GM21717 (cell line): ENCODE measurements around the gene DLEC1.

ENCODE experiments used
- ATAC-seq: cut with Tn5 transposase; IDR thresholded peaks from one replicate; pipeline ENCODE4 v1.9.1; 2021; ENCODE audit warnings: mild to moderate bottlenecking, moderate library complexity; ENCODE audit not compliant: unreplicated experiment

DLEC1 gene

DNA sequence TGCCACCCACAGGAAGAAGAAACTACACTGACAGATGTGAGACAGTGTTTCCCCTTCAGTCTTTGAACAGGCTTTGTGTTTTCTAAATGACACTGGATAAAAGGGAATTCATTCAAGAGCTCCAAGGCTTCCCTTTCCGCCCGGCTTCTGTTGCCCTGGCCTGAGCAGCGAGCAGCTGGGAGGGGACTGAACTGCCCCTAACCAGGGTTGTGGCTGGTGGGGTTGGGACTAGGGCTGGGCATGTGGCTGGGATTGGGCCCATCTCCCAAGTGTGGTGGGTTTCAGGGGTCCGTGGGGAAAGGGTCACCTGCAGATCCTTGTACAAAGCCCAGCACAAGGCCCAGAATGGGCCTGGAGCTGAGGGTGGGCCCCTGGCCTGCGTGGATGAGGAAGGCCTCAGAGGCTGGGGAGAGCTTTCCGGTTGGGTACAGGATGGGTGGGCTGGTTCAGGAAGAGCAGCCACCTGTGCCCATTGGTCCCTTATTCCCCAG lies 38.0 kb upstream of the DLEC1 start:
- ATAC-seq, result no peak

DNA sequence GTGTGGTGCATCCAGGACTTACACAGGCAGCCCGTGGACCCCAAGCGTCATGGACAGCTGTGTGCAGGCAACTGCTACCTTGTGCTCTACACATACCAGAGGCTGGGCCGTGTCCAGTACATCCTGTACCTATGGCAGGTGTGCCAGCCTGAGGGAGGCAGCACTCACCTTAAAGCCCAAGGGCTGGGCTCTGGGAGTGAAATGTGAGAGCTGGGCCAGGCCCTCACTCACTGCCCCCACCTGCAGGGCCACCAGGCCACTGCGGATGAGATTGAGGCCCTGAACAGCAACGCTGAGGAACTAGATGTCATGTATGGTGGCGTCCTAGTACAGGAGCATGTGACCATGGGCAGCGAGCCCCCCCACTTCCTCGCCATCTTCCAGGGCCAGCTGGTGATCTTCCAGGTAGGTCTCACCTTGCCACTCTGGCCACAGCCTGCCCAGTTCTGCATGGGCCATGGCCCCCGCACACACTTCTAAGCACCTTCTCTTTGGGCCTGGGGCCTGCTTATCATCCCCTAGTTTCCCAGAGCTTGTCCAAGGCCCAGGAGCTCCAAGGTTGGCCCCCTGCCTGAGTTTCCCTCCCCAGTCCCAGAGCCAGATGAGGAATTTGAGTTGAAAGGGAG lies 37.4 kb upstream of the DLEC1 start:
- no peak for ATAC-seq

DNA sequence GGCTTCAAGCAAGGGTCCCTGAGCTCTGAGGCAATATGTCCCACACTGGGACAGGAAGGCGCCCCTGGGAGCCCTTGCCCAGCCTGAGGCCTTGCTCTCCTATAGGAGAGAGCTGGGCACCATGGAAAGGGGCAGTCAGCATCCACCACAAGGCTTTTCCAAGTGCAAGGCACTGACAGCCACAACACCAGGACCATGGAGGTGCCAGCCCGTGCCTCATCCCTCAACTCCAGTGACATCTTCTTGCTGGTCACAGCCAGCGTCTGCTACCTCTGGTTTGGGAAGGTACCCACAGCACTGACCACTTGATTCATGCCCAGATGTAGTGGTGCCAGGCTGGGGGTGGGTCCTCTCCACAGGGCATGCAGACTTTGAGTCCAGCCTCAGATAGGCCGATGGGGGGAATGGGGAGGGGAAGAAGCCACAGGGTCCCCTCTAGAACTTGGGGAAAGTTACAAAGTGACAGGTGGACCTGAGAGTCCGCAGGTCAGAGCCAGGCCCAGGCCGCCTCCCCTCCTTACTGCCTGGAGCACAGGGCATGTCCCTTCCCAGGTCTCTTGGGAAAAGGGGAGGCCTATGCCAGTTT lies 36.6 kb upstream of the DLEC1 start:
- no peak for ATAC-seq

DNA sequence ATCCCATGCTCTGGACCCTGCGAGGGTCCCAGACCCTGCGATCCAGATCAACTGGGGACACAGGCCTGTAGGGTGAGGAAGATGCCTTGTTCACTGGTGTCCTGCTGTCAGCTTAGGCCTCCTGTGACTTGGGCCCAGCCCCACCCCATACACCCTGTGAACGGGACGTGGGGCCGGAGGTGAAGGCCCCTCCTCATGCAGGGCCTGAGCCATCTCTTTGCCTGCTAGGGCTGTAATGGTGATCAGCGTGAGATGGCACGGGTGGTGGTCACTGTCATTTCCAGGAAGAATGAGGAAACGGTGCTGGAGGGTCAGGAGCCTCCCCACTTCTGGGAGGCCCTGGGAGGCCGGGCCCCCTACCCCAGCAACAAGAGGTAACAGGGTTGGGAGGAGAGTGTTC lies 36.1 kb upstream of the DLEC1 start:
- ATAC-seq, result no peak

DNA sequence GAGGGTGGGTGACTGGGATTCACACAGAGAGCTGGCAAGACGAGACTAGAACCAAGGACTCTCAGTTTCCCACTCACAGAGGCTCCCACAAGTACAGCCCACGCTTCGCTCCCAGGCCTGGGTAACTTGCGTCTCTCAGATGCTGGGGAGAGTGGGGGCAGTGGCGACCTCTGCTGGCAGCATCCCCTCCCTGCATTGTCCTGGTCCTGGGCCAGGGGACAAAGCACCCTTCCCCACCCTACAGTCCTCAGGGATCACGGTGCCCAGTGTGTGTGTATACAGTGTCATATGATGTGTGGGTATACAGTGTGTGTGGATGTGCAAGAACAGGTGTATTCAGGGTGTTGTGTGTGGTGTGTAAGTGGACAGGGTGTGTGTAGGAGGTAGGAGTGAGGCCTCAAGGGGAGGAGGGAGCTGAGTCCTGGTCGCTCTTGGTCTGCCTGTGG lies 35.6 kb upstream of the DLEC1 start:
- no peak for ATAC-seq

DNA sequence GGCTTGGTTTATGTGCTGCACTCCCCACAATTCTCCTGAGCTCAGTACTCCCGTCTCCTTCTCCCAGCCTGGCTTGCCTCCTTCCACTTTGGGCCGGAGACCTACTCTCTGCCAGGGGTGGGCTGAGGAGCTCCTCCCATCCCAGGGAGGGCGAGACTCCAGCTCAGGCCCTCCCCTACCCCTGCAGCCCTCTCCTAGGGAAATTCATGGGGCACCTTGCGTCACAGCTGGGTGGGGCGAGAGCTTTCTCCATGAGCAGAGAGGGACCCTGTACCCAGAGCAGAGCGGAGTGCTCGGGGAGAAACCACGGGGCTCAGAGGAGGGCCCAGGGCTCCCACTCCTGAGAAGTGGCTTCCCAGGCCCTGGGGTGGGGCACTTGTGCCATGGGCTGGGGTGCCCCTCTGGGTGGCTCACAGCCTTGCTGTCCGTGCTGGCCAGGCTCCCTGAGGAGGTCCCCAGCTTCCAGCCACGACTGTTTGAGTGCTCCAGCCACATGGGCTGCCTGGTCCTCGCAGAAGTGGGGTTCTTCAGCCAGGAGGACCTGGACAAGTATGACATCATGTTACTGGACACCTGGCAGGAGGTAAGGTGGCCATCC lies 35.1 kb upstream of the DLEC1 start:
- ATAC-seq, result no peak

DNA sequence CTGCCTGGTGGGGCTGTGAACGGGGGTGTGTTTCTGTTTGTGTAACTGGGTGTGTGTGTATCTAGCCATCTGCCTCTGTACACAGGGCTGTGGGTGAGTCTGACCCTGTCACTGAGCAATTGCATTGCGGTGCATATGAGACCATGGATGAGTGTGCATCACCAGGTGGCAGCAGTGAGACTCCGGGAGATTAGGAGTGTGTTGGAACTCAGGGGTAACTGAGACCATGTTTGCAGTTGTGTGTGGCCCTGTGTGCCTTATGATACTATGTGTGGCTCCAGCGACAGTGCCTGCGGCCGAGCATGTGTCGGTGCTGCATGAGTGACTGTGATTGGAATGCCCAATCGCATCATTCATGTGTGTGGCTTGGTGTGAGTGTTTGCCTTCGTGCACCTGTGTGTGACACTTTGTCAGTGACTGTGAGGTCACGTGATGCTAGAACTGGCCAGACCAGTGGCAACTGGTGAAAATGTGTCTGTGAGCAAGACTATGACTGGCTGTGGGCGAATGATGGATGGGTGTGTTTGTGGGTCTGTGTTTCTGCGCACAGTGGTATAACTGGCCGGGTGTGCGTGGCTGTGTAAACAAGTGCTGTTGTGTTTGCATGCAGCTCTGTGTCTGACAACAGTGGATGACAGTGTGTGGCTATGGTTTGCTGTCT lies 34.5 kb upstream of the DLEC1 start:
- no peak for ATAC-seq

DNA sequence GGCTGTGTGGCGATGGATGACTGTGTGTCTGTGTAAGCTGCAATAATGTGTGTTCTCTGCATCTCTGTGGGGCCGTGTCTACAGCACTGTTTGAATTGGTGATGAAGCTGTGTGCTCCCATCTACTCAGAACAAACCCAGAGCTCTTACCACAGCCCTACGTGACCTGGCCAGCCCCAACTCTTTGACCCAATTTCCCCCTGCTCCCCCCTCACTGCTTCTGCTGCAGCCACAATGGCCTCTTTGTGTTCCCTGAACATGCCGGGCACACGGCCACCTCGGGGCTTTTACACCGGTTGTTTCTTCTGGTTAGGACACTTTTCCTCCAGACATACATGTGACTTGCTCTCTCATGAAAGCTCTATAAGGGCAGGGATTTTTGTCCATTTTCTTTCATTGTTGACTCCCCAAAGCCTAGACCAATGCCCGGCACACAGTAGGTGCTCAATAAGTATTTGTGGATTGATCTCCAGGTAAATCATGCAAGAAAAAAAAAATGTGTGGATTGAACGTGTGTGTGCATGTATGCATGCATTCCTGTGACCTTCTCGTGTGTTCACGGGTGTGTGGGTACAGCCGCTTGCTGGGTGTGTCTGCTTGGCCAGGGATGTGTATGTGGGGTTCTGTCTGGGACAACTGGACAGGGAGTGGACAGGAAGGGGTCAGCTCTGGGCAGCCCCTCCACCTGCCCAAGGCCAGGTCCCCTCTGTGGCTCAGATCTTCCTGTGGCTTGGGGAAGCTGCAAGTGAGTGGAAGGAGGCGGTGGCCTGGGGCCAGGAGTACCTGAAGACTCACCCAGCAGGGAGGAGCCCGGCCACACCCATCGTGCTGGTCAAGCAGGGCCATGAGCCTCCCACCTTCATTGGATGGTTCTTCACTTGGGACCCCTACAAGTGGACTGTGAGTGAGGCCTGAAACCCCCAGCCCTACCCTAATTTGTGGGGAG lies 33.7 kb upstream of the DLEC1 start:
- no peak for ATAC-seq

DNA sequence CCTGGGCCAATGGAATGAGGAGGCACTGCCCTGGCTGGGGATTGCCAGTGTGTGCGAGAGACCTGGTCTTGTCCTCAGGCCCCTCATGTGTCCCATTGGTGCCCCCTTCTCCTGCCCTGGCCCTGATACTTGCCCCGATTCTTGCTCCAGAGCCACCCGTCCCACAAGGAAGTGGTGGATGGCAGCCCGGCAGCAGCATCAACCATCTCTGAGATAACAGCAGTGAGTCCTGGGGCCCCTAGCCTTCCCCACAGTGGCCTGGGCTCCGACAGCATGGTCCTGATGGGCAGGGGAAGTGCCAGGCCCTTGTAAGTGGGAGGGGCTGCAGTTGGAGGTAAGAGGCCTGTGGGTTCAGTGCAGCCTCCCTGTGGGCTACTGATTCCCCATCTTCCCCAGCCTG lies 33.0 kb upstream of the DLEC1 start:
- no peak for ATAC-seq

DNA sequence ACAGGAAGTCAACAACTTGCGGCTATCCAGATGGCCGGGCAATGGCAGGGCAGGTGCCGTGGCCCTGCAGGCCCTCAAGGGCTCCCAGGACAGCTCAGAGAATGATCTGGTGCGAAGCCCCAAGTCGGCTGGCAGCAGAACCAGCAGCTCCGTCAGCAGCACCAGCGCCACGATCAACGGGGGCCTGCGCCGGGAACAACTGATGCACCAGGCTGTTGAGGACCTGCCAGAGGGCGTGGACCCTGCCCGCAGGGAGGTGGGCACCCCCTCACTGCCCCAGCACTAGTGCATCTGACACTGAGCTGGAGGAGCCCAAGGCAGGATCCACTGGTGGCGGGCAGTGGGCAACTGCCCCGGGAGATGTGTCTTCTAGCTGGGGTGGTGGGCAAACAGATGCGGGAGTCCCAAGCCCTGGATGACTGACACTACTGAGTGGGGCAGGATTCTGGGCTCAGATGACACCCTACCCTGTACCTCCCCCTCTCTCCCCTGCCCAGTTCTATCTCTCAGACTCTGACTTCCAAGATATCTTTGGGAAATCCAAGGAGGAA lies 32.5 kb upstream of the DLEC1 start:
- no peak for ATAC-seq

DNA sequence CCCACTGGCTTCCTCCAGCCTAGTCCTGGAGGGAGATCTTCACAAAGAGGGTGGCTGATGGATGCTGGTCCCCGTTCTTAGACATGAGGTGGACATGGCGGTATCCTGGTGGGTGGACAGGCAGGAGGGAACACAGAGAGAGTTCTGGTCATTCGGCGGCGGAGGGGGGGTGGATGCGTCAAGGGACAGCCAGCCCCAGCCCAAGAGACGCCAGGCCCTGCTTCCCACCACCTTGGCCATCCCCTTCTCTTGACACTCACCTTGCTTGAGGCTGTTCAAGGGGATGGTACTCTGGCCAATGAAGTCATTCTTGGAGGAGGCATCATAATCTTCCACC lies 31.3 kb upstream of the DLEC1 start:
- no peak for ATAC-seq

DNA sequence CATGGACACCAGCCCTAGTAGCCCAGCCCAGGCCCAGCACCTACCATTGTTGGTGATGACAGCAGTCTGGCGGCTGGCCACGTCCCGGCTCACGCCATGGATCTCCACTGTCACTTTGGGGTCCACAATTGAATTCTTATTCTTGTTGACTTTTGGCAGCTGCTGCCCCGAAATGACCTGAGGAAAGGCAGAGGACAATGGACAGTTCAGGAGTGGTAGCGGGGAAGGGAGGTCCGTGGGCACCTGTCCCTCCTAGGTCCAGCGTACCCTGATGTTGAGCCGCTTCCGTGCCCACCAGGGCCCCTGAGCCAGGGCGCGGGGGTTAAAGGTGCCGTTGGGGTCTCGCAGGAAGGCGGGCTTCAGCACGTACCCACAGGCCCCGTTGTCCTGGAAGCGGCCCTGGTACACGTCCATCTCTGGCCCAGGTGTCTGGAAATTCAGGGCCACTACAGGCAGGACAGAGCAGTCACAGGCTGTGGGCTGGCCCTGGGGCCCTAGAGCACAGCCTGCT lies 30.8 kb upstream of the DLEC1 start:
- no peak for ATAC-seq

DNA sequence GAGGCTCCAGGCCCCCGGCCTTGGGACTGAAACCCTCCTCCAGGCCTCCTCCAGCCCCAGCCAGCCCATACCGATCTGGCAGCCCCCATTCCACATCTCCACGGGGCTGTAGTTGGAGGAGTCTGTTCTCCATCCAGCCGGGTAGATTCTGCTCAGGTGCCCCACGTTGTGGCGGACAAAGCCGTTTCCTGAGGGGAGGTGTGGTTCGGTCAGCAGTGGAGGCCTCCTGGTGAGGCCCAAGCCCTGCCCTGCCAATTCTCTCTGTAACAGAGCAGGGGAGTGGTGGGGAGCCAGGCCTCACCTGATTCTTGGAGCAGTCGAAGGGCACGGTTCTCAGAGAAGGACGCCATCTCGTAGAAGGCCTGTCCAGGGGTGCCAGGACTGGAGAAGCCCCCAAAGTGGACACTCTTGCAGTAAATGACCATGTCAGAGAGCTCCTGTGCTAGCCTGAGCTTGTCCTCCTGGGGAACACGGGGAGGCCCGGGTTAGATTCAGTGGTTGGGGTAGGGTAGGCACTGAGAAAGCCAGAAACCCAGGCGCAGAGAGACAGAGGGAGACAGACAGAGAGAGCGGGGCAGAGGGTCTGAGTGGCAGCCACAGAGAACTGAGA lies 29.9 kb upstream of the DLEC1 start:
- ATAC-seq, result no peak

DNA sequence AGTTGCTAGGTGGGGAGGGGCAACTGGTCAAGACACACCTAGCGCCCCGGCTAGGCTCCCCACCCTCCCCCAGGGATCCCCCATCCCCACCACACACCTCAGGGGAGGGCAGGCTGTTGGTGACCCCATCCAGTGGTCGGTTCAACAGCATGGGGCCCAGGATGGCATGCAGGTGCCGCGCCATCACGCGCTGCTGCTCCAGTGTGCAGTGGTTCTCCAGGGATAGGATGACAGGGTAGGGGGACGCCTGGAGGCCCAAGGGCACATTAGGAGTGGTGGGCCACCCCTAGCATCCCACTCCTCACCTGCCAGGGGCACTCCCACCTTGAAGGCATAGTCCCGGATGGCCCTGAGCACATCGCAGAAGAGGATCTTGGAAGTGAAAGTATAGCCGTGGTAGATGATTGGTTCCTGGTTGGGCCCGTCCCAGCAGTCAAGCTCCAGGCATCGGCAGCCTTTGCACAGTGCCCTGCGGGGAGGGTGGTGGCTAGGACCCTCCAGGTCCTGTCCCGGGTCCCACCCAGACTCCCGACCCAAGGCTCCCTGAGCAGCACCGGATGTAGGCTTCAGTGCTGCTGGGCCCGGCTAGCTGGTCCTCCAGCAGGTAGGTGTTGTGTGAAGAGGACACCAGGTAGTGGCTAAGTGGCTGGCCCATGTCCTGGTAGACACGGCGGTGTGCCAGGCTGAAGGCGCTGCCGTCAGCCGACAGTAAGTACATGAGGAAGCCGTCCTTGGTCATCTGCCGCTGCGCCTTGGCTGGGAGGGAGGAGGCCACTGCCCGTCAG lies 29.0 kb upstream of the DLEC1 start:
- no peak for ATAC-seq

DNA sequence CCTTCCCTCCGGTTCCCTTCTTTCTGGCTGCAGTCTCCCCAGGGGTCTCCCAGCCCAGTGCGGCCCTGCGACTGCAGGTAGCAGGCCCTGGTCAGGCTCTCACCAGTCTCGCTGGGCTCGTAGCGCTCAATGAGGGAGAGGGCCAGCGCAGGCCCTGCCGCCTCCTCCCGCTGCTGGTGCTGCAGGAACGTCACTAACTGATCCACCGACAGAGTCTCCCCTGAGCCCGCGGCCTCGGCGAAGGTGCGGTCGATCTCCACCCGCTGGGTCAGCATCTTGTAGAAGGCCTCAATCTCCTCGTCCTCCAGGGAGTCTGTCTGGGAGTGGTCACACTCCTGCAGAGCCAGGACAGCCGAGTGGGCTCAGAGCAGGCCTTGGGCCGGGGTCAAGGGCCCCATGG lies 27.9 kb upstream of the DLEC1 start:
- ATAC-seq, result no peak

DNA sequence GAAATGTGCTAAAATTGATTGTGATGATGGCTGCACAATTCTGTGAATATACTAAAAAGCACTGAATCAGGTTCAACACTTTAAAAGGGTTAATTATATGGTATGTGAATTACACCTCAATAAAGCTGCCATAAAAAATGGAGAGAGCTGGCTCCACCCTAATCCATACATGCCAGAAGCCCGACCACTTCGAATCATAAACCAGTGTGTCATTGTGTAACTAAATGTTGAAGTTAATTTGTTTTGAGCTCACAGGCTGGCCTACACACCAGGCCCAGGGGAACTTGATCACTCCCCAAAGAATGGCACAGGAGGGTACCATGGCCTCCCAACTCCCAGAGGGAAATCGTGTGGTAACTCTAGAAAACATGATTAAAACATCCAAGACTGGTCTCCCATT lies 23.5 kb upstream of the DLEC1 start:
- ATAC-seq, result no peak

DNA sequence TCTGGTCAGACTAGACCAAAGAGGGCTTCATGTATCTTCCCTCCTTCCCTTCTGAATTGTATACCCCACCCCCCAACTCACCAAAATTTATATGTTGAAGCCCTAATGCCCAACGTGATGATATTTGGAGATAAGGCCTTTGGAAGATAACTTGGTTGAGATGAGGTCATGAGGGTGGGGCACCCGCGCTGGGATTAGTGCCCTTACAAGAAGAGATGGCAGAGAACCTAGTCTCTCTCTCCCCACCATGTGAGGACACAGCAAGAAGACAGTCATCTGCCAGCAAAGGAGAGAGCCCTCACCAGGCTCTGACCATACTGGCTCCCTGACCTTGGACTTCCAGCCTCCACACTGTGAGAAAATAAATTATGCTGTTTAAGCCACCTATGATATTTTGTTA lies 23.0 kb upstream of the DLEC1 start:
- ATAC-seq, result no peak

DNA sequence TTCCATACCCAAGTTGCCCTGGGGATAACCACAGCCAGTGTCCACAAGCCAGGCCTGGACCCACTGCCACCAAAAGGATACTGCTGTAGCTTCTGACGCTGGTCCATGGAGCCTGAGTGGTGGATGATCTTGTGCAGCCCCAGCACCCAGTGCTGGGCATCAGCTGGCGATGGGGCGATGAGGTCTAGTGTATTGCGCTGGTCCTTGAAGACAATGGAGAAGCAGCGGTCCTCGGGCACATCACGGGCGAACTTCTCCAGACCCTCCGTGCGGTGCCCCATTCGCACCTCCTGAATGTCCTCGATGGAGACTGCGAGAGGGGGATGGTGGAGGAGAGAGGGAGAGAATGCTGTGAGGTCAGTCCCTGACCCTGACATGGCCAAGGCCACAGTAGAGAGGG lies 22.6 kb upstream of the DLEC1 start:
- no peak for ATAC-seq

DNA sequence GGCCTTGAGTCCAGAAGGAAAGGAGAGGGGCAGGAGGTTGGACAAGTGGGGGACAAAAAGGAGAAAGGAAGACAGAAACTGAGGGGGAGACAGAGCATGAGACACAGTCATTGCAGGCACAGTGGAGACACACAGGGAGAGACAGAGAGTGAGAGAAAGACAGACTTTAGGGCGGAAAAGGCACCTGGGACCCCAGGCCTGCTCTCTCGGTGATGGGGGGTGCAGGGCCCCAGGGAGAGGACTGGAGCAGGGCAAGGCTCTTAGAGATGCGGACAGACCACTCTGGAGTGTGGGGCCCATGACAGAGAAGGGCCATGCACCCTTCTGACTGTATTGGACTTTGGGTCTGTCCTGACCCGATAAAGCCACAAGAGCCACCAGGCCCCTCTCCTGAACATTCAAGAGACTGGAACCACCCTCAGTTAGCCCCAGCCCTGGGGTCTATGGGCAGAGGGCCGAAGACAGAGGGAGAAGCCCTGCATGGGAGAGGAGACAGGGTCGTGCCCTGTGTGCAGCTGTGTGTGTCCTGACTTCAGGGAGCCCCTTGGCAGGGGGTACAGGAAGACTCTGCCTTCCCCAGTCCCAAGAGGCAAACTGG lies 22.1 kb upstream of the DLEC1 start:
- no peak for ATAC-seq
